MCF 10A (cell line): ENCODE data around the gene HTR1D. TPM values are rescaled to one million over a fixed set of nuclear protein-coding genes. Genes with fewer than 3 reads are reported as not detected.

Source experiments
- BruUV-seq: library from RNA; stranded (reverse); fragments of 400-500 nt; replicated peaks from 2 replicates; lab custom pipeline; 2021; lab: Mats Ljungman, UMichigan
- CTCF ChIA-PET: fragments of 300-600 bp; sonication (Branson Sonifier 250); formaldehyde crosslinking; extraction: SDS; loops from one replicate; lab custom pipeline; 2021; ENCODE audit warnings: antibody characterized with exemption, inconsistent platforms; lab: Yijun Ruan, JAX
- POLR2A ChIA-PET: fragments of 300-600, 350-650 bp; sonication (Branson Sonifier 250); formaldehyde crosslinking; extraction: SDS; loops from one replicate; lab custom pipeline; 2020; ENCODE audit warnings: antibody characterized with exemption, inconsistent platforms; lab: Yijun Ruan, JAX
- DNase-seq: peaks from one replicate; pipeline ENCODE4 v3.0.0-alpha.2; 2018; ENCODE audit not compliant: unreplicated experiment
- H3K27ac Mint-ChIP-seq: one replicate; pipeline ENCODE4 v1.8.0; 2022; ENCODE audit warnings: mild to moderate bottlenecking, low read depth, mixed read lengths; ENCODE audit not compliant: unreplicated experiment
- H3K27me3 Mint-ChIP-seq: one replicate; pipeline ENCODE4 v1.8.0; 2022; ENCODE audit warnings: mixed read lengths; ENCODE audit not compliant: insufficient read depth, unreplicated experiment
- H3K36me3 Mint-ChIP-seq: one replicate; pipeline ENCODE4 v1.8.0; 2022; ENCODE audit warnings: mild to moderate bottlenecking, moderate library complexity, mixed read lengths; ENCODE audit not compliant: insufficient read depth, unreplicated experiment
- H3K4me1 Mint-ChIP-seq: one replicate; pipeline ENCODE4 v1.8.0; 2022; ENCODE audit warnings: mixed read lengths; ENCODE audit not compliant: insufficient read depth, unreplicated experiment
- H3K4me3 Mint-ChIP-seq: one replicate; pipeline ENCODE4 v1.8.0; 2022; ENCODE audit warnings: mild to moderate bottlenecking, moderate library complexity, mixed read lengths; ENCODE audit not compliant: unreplicated experiment
- H3K9me3 Mint-ChIP-seq: one replicate; pipeline ENCODE4 v1.8.0; 2022; ENCODE audit warnings: mixed read lengths; ENCODE audit not compliant: unreplicated experiment
- intact Hi-C: fragments of 100-400 bp; cut with micrococcal nuclease; formaldehyde crosslinking; loops from 2 replicates; pipeline ENCODE4 v1.14.1; 2022
- total RNA-seq: library from RNA; stranded (reverse); gene quantifications from 2 replicates; pipeline ENCODE4 v1.2.3, GENCODE V29; 2022
- TF ChIP-seq, protein P1 (sequence below): fragments of 200-600 bp; IDR thresholded peaks from one replicate; pipeline ENCODE4 v1.8.0; 2022; ENCODE audit warnings: antibody characterized with exemption, mild to moderate bottlenecking; ENCODE audit not compliant: unreplicated experiment

HTR1D gene
- total RNA-seq, 1 experiment from 2014 or later: 0.35 TPM

DNA sequence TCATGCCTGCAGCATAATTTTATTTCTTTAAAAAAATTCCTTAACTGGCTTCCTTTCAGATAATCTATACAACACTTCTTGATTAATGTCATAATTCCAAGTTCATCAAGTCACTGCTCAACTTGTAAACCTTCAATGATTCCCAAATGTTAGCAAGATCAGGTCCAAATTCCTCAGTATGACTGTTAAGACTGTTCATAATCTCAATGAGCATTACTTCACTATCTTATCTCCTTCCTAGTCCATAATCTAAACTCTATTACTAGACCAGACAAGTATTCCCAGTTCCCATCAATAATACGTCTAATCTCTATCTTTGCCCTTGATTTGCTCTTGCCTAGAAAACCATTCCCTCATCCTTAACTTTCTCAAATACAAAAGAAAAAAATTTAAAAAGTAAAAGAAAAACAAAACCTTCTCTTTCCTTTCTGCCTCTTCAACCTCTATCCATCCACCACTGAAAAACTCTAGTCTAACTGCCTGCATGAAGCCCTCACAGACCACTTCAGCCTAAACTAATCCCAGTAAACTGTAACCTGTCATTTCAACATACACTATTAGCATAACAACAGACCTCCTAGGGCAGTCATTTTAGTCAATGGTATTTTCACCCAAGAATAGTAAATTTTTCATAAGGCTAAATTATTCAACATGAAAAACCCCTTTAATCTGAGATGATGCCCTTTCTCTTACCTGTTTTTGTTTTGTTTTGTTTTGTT is 64.2 kb downstream of the HTR1D start:
- Mint-ChIP-seq H3K36me3 (no peaks in the 10 kb centered on the region), H3K27me3 (no peaks in the 10 kb centered on the region), H3K4me3 (no peak overlapping the region), H3K27ac (peak overlapping the region; percentile 21), H3K4me1 (peaks cover 46% of the 10 kb centered on the region), H3K9me3 (peaks cover 14% of the 10 kb centered on the region)
- intact Hi-C loops: no loop called here
- TF ChIP-seq, protein P1, sequence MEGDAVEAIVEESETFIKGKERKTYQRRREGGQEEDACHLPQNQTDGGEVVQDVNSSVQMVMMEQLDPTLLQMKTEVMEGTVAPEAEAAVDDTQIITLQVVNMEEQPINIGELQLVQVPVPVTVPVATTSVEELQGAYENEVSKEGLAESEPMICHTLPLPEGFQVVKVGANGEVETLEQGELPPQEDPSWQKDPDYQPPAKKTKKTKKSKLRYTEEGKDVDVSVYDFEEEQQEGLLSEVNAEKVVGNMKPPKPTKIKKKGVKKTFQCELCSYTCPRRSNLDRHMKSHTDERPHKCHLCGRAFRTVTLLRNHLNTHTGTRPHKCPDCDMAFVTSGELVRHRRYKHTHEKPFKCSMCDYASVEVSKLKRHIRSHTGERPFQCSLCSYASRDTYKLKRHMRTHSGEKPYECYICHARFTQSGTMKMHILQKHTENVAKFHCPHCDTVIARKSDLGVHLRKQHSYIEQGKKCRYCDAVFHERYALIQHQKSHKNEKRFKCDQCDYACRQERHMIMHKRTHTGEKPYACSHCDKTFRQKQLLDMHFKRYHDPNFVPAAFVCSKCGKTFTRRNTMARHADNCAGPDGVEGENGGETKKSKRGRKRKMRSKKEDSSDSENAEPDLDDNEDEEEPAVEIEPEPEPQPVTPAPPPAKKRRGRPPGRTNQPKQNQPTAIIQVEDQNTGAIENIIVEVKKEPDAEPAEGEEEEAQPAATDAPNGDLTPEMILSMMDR: no peak
- CTCF ChIA-PET: no interaction called here
- POLR2A ChIA-PET: interaction anchor here (1.0 kb wide), 1 partner anchor 12 kb away, joined by 3 read pairs; no protein-coding TSS in a partner anchor
- BruUV-seq: no TSS peak
- no peak for DNase-seq

DNA sequence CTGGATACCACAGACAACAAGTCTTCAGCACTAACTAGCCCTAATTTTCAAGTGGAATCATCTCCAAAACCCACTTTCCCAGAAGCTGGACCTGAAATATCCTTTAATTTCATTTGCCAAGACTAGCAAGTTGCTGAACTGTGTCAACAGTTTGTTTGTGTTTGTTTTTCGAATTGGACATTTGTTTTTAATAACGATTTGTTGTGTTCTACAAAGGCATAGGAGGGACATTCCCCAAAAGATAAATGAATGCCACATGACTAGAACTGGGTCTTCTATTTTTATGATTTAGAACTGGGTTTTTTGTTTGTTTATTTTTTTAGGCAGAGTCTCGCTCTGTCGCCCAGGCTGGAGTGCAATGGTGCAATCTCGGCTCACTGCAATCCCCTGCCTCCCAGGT is 66.6 kb downstream of the HTR1D start:
- ChIA-PET POLR2A (interaction anchor here (1.2 to 2.4 kb wide), 2 partner anchors 19 to 48 kb away, joined by 4 to 12 read pairs; partner anchors contain the start of gene LUZP1), CTCF (interaction anchor here (0.7 to 1.8 kb wide), 4 partner anchors 10 to 52 kb away, joined by 3 to 6 read pairs (median 4); no protein-coding TSS in a partner anchor)
- TF ChIP-seq, protein P1: no peak
- Mint-ChIP-seq H3K9me3 (peaks cover 14% of the 10 kb centered on the region), H3K36me3 (no peaks in the 10 kb centered on the region), H3K27ac (no peak overlapping the region), H3K4me3 (no peak overlapping the region), H3K4me1 (peaks cover 49% of the 10 kb centered on the region), H3K27me3 (no peaks in the 10 kb centered on the region)
- DNase-seq: no peak
- intact Hi-C loops: no loop called here
- BruUV-seq: no TSS peak

DNA sequence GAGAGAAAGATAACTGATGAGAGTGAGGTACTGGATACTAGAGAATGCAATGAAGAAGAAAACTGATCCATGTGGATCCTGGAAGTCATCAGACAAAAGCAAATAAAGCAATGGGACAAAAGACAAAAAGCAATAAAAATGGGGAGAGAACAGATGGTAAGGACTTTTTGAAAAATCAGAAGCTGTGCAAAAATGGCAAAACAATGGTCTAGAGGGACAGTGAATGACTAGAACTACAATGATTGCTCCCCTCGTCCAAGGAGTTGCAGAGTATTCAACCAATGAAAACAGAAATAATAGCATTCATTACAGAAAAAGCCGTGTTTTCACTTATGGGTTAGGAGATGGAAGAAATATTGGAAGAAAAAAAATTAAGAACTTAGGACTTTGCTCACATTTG is 67.2 kb downstream of the HTR1D start:
- TF ChIP-seq, protein P1: no peak
- ChIA-PET CTCF (interaction anchor here (0.7 to 1.3 kb wide), 2 partner anchors 10 to 51 kb away, joined by 3 to 5 read pairs; no protein-coding TSS in a partner anchor), POLR2A (interaction anchor here (1.0 to 2.4 kb wide), 2 partner anchors 10 to 19 kb away, joined by 4 to 12 read pairs; partner anchors contain the start of gene LUZP1)
- Mint-ChIP-seq H3K36me3 (no peaks in the 10 kb centered on the region), H3K4me3 (no peak overlapping the region), H3K4me1 (peaks cover 45% of the 10 kb centered on the region), H3K27ac (peak overlapping the region; percentile 3), H3K27me3 (no peaks in the 10 kb centered on the region), H3K9me3 (peaks cover 14% of the 10 kb centered on the region)
- no peak for DNase-seq
- no TSS peak for BruUV-seq
- intact Hi-C loops: no loop called here

DNA sequence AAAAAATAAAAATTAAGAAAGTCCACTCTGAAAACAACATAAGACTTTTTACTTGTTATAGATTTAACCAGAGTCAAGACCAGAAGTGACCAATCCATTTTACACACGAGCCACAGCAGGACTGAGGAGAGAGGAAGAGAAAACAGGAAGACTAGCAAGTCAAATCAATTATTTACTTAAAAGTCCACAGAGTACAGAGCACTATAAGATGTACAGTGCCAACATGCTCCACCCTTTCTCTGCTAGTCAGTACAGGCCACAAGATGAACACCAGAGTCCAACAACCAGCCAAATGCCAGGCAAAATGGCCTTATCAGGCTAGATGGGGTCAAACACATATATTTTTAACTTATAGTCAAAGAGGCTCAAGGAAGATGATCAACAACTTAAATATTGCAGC is 68.2 kb downstream of the HTR1D start:
- Mint-ChIP-seq H3K36me3 (no peaks in the 10 kb centered on the region), H3K27me3 (no peaks in the 10 kb centered on the region), H3K27ac (no peak overlapping the region), H3K4me3 (no peak overlapping the region), H3K4me1 (peaks cover 38% of the 10 kb centered on the region), H3K9me3 (peaks cover 8% of the 10 kb centered on the region)
- CTCF ChIA-PET: no interaction called here
- intact Hi-C loops: no loop called here
- POLR2A ChIA-PET: interaction anchor here (2.0 kb wide), 1 partner anchor 20 kb away, joined by 7 read pairs; no protein-coding TSS in a partner anchor
- no TSS peak for BruUV-seq
- DNase-seq: no peak
- TF ChIP-seq, protein P1: no peak
